Activated CD4-positive, alpha-beta T cell treated with anti-CD3 and anti-CD28 coated beads for 48 hours (primary cell): ENCODE measurements around the gene MED6.

Experiments
- DNase-seq: peaks from one replicate; pipeline ENCODE4 v3.0.0-alpha.2; 2020

MED6 gene, protein sequence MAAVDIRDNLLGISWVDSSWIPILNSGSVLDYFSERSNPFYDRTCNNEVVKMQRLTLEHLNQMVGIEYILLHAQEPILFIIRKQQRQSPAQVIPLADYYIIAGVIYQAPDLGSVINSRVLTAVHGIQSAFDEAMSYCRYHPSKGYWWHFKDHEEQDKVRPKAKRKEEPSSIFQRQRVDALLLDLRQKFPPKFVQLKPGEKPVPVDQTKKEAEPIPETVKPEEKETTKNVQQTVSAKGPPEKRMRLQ

DNA sequence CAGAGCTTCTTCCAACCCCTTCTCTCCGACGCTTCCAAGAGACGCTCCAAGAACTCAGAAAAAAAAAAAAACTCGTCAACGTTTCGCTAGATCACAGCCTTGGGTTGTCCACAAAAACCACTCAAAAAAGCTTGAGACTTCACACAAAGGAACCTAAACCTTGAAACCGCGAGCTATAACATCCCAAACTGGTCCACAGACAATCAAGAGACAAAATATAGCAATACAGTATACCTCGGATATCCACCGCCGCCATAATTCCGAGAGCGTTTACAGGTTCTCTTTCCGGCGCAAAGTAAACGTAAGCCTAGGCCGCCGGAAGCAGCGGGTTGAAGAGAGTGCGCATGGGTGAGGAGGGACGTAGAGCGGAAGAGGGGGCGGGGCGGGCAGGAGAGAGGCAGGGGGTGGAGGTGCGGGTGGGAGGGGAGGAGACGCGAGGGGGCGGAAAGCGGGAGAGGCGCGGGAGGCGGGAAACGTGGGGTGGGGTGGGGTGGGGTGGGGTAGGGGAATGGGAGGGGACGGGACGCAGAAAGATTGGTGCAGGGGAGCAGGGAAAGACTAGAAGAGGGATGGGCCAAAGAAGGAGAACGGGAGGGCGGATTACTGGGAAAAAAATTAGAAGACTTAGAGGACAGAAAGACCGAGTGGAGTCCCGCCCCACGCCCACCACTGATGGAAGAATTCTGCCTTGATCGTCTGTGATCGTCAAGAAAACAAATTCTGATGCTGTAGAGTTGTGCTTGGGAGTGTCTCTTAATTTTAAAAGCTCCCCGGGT is at the start of gene MED6:
Gene MED6 (minus strand): TSS at position 274 of the 776 bp plus-strand sequence. CDS start 18 bp downstream, at position 256.
- peak; percentile 94 for DNase-seq

GRCh38 chr14:70649803-70650202 is 49.3 kb upstream of the MED6 start:
- DNase-seq, result no peak

GRCh38 chr14:70648346-70648745 is 47.9 kb upstream of the MED6 start:
- DNase-seq, result no peak

DNA sequence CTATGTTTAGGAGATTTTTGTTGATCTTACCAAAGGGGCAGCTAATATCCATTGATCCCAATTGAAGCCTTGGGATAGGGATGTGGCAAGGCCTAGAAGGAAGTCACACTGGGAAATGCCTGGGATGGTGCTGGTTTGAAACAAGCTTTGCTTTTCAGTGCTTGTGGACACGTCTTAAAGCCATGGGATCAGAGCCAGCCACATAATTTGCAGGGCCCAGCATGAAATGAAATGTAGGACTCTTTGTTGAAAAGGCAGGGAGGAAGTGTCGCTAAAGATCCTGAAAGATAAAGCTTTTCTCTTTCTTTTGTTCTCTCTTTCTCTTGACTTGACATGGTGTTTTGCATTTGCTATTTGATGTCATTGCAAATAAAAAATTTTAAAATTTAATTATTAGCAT is 46.2 kb upstream of the MED6 start:
- no peak for DNase-seq

GRCh38 chr14:70645892-70646291 is 45.4 kb upstream of the MED6 start:
- no peak for DNase-seq

DNA sequence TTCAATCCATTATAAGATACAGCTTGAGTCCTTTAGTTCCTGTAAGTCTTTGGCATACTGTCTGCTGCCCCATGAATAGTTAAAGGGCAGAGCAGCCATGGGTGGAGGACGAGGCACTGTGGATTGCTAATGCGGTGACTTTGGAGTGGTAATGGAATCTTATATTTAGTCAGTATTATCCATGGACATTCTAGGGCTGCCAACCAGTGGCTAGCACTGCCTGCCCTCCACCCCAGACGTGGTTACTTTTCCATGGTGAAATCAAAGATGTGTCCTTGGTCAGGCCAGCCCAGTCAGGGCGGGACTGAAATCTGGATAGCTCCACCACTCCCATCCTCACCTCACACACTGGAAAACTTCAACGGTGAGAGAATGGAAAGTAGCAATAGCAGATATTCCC is 43.5 kb upstream of the MED6 start:
- no peak for DNase-seq

- DNase-seq, result peak; percentile 42
Observed at GRCh38 chr14:70642303-70643235, 42.1 kb upstream of the MED6 start.

GRCh38 chr14:70641548-70642302 is 41.3 kb upstream of the MED6 start, which contains the start of gene TTC9:
Gene TTC9, plus strand, starts transcription at chr14:70641916. Its CDS starts 214 bp downstream, at chr14:70642130.
- DNase-seq, result no peak

DNA sequence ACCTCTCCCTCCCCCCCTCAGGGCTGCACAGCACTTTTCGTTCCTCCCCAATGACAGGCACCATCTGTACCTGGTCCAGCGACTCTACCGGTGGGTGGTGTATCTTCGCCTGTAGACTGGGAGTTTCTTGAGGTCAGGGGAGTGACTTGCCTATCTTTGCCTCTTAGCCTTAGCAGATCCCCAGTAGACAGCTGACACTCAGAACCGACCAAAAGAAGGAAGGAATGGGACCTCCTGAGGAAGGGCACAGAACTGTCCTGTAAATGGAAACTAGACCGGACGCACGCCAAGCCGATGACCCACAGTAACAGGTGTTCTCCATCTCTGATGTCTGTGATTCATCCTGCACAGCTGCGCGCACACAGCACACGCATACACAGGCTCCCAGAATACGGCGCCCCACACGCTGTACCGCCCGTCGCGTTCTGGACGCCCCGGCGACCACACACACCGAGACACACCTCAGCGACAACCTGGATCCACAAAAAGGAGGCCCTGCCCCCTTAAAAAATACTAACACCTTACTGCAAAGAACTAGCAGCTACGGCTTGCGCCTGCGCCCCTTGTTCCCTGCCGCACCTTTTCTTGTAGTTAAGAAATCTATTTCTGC is 40.6 kb upstream of the MED6 start:
- DNase-seq, result peak; percentile 65

DNA sequence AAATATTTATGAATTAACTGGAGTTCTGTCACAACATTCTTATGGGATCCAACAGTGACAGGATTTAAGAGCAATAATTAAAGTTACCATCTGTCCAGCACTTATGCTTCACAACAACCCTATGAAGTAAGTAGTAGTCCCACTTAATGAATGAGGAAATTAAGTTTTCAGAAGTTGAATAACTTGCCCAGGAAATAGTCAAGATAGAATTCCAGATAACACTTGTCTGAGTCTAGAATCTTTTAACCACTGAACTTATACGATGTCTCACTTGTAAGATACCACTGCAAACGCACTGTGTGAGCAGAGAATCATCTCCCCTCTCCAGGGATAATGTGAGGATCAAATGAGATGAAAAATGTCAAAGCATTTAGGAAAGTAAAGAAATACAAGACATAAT is 38.0 kb upstream of the MED6 start:
- DNase-seq, result no peak

GRCh38 chr14:70635971-70636595 is 35.6 kb upstream of the MED6 start:
- DNase-seq, result no peak

DNA sequence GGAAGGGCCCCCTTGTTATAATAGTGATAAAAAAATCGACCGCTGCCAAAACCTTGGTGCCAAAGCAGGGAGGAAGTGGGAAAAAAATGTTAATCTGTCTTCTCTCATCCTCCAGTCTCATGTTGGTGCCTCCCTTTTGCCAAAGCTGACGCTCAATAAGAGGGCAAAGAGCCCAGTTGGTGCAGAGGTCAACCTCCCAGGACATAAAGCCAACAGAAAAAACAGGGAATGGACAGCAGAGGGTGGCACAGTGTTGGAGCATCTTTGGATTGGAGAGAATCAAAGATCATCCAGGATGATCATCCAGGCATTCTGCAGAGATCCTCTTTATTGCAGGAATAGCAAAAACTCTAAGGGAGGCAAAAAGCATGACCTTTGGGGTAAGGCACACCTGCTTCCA is 31.5 kb upstream of the MED6 start:
- no peak for DNase-seq

DNA sequence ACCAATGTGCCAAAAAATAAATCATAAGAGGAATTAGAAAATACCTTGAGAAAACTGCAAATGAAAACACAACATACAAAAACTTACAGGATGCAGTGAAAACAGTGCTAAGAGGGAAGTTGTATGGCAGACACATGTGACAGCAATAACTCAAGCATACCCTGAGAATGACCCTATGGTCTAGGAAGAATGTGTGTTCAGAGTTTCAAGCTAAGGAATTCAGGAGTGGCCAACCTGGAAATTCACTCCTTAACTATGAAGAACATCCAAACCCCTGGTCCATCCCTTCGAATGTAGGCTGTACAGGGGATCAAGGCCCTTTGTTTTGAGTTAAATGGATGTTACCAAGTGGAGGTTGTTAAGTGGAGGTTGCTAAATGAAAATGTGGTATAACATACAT is 24.5 kb upstream of the MED6 start:
- DNase-seq, result no peak

DNA sequence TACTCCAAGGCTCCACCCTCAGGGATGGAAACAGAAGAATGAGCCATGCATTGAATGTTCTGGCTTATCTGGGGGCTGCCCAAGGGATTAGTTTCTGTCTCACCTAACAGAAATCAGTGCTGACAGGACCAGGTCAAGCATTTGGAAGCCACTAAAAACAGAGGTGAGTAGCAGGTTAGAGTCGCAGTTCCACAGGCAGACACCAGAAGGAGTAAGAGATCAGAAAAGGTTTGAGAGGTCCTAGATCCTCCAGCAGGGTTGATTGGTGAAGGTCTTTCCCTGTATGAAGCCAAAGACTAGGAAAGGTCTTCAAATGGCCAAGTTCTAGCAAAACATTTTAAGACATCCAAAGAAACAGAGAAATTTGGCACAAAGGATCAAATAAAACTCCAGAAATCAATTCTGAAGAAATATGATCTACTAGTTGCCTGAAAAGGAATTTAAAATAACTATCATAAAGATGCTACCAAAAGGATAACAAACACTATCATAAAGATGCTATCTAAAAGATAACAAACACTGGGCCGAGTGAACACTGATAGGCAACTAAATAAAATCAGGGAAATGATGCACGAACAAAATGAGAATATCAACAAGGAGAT is 21.8 kb upstream of the MED6 start:
- peak; percentile 61 for DNase-seq

- DNase-seq, result no peak
Observed at GRCh38 chr14:70619708-70620107, 19.3 kb upstream of the MED6 start.

DNA sequence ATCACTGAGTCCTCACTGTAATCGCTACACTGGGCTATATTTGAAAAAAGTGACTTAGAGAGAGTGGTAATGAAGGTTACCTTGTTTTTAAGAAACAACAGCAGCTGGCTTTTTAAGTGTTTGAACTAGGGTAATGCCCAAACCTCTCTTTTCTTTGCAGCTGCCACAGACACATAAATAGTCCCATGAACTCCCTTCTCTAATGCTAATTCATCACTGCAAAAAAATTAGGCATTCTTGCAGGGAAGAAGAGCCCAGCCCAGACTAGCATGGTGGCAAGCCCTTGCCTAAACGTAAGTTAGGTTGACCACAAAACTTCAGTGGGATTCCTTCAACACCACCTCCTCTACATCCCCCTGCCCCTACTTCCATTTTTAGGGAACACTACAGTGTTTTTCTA is 17.9 kb upstream of the MED6 start:
- DNase-seq, result no peak

DNA sequence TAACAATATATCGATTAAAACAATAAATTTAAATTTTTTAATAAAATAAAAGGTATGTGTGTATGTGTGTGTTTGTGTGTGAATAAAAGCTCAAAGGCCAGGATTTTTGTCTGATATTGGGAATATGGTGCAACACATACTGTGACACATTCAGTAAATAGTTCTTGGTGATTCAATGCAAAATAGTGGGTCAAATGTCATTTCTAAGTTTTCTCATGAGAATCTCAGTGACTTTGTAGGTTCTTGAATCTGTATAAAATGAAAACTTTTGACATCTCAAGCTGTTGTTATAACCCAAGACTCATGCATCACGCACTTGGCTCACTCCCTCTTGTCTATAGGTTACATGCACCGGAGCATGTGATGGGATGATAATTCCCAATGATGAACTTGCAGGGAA is 16.2 kb upstream of the MED6 start:
- no peak for DNase-seq

DNA sequence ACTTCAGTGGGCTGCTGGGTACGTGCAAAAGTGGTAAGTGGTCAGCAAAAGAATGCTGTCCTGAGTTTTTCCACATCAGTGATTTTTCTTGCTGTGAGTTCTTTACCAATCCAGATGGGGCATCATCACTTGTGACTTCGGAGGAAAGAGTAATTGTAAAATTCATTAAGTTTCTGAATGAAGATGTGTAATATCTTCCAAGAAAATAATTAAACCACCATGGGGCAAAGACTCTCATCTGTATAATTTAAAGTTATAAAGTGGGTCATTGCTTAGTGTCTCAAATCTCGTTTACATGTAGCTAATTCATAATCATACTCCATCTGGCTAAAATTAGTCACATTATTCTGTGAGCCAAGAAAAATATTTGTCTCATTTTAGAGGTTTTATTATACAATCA is 10.8 kb upstream of the MED6 start:
- no peak for DNase-seq

DNA sequence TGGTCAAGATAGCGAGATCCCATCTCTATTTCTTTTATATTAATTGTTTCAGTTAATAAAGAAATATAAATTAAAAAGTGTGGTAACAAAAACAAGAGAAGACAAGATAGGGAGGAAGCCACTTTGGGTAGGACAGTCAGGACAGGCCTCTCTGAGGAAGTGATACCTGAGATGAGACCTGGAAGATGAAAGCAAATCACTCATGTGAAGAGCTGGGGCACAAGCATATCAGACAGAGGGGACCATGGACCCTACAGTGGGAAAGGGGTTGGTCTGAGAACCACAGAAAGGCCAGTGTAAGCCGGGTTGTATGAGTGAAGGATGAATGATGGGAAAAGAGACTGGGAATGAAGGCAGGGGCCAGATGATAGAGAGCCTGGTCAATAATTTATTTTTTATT is 1.8 kb upstream of the MED6 start:
- no peak for DNase-seq

DNA sequence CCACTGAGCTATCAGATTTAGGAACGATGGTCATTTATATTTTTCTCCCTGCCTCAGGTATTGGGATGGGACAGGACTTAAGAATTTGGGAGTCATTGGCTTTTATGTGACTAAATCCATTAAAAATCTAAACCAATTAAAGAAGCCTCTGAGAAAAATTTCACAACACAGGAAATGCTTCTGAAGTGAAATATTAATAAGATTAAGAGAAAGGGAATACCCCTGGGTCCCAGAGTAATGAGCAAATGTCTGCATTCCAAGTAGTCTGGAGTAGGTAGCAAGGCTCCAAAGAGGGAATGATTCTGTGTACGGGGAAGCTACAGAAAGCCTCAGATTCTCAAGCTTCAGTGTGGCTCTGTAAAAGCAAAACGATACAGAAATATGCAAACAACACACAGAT is 707 bp upstream of the MED6 start:
- DNase-seq, result no peak

- DNase-seq, result no peak
Observed at GRCh38 chr14:70599345-70599744, 1.1 kb downstream of the MED6 start.
